GM21825 (cell line): ENCODE results near the gene CYP1B1.
"Not testable (repeated sequence)": the region's sequence is repeated elsewhere in the genome, so short reads cannot be mapped to it uniquely, and the experiment has no call there.

ENCODE experiments used
- ATAC-seq: cut with Tn5 transposase; IDR thresholded peaks from one replicate; pipeline ENCODE4 v1.9.1; 2021; ENCODE audit warnings: mild to moderate bottlenecking, moderate library complexity; ENCODE audit not compliant: unreplicated experiment

Gene CYP1B1

GRCh38 chr2:38037757-38038621 is 38.0 kb downstream of the CYP1B1 start:
- peak; percentile 82 for ATAC-seq

- ATAC-seq: no peak
Observed at GRCh38 chr2:38037325-38037724, 38.6 kb downstream of the CYP1B1 start.

- ATAC-seq: no peak
Observed at GRCh38 chr2:38035968-38036367, 40.0 kb downstream of the CYP1B1 start.

- no peak for ATAC-seq
Observed at GRCh38 chr2:38033646-38034045, 42.3 kb downstream of the CYP1B1 start.

- no peak for ATAC-seq
Observed at GRCh38 chr2:38032946-38033345, 43.0 kb downstream of the CYP1B1 start.

- no peak for ATAC-seq
Observed at GRCh38 chr2:38030635-38031355, 45.2 kb downstream of the CYP1B1 start.

GRCh38 chr2:38029512-38029911 is 46.4 kb downstream of the CYP1B1 start:
- no peak for ATAC-seq

GRCh38 chr2:38028829-38029228 is 47.1 kb downstream of the CYP1B1 start:
- no peak for ATAC-seq

GRCh38 chr2:38026846-38027245 is 49.1 kb downstream of the CYP1B1 start:
- ATAC-seq: no peak

- ATAC-seq: no peak
Observed at GRCh38 chr2:38021589-38021988, 54.4 kb downstream of the CYP1B1 start.

GRCh38 chr2:38020359-38021069 is 55.4 kb downstream of the CYP1B1 start:
- ATAC-seq: not testable (repeated sequence)

GRCh38 chr2:38017836-38018235 is 58.1 kb downstream of the CYP1B1 start:
- ATAC-seq: no peak
